Endothelial cell of umbilical vein (primary cell): ENCODE results near the gene OGT. TPM values are rescaled to one million over a fixed set of nuclear protein-coding genes. Genes with fewer than 3 reads are reported as not detected.

ENCODE experiments used
- BruUV-seq: library from RNA; stranded (reverse); fragments of 400-500 nt; replicated peaks from 2 replicates; lab custom pipeline; 2021; lab: Mats Ljungman, UMichigan
- CTCF ChIA-PET: fragments of 300-600, 350-600 bp; sonication (Branson Sonifier 250); formaldehyde crosslinking; loops from one replicate; lab custom pipeline; 2021; ENCODE audit warnings: antibody characterized with exemption, inconsistent platforms; lab: Charles Lee
- POLR2A ChIA-PET: fragments of 300-600, 350-600 bp; sonication (Branson Sonifier 250); formaldehyde crosslinking; loops from one replicate; lab custom pipeline; 2021; ENCODE audit warnings: antibody characterized with exemption, inconsistent platforms; lab: Charles Lee
- DNase-seq: peaks from one replicate; pipeline ENCODE4 v3.0.0-alpha.2; 2011; ENCODE audit warnings: low read depth, low spot score
- FAIRE-seq: peaks from 2 replicates; lab custom pipeline; 2011; peaks lifted over from hg19 to GRCh38; lab: Jason Lieb, UNC
- H2AFZ ChIP-seq: 2 replicates; pipeline ENCODE4 v1.6.0; 2012; ENCODE audit warnings: low read depth, low read length, control low read depth, inconsistent platforms
- H3K27ac ChIP-seq: 2 replicates; pipeline ENCODE4 v1.5.1; 2011; ENCODE audit warnings: low read depth, mild to moderate bottlenecking, control low read depth, low read length, moderate library complexity; ENCODE audit not compliant: insufficient read depth
- H3K27me3 ChIP-seq, 2 experiments: 2 replicates each; pipeline versions ENCODE4 v1.6.0 to v1.6.1; 2011; ENCODE audit warnings: low read length in 2 of 2, mixed read lengths in 1 of 2; ENCODE audit not compliant: control insufficient read depth in 2 of 2, insufficient read depth in 2 of 2
- H3K36me3 ChIP-seq, 2 experiments: 2 replicates in 1 of 2; 3 replicates in 1 of 2; pipeline ENCODE4 v1.5.1; 2011; ENCODE audit warnings: low read length in 2 of 2, mild to moderate bottlenecking in 1 of 2, moderate library complexity in 1 of 2; ENCODE audit not compliant: control insufficient read depth in 2 of 2, insufficient read depth in 2 of 2; ENCODE audit errors: extremely low read depth in 1 of 2
- H3K4me1 ChIP-seq: 3 replicates; pipeline ENCODE4 v1.5.1; 2011; ENCODE audit warnings: mild to moderate bottlenecking, low read length; ENCODE audit not compliant: control insufficient read depth, insufficient read depth; ENCODE audit errors: extremely low read depth
- H3K4me2 ChIP-seq: 2 replicates; pipeline ENCODE4 v1.6.1; 2011; ENCODE audit warnings: low read length, control low read depth, mixed read lengths; ENCODE audit not compliant: insufficient read depth
- H3K4me3 ChIP-seq, 3 experiments: fragments of 200-600 bp in 1 of 3; sonication (generic), shearing (Covaris generic) in 1 of 3; replicated peaks in 1 of 3; 2 replicates each; pipeline ENCODE4 v1.5.1; 2011 to 2016; ENCODE audit warnings: control low read depth in 3 of 3, low read length in 3 of 3, mild to moderate bottlenecking in 2 of 3, inconsistent platforms in 1 of 3, low read depth in 1 of 3, moderate library complexity in 1 of 3; ENCODE audit not compliant: insufficient read depth in 1 of 3
- H3K79me2 ChIP-seq: 2 replicates; pipeline ENCODE4 v1.6.0; 2012; ENCODE audit warnings: low read length, inconsistent platforms; ENCODE audit not compliant: control insufficient read depth, insufficient read depth
- H3K9ac ChIP-seq: replicated peaks from 2 replicates; pipeline ENCODE3; 2011; ENCODE audit warnings: low read length, control low read depth; ENCODE audit not compliant: insufficient read depth; ENCODE audit errors: extremely low read depth
- H3K9me1 ChIP-seq: replicated peaks from 3 replicates; pipeline ENCODE4 v1.6.0; 2011; ENCODE audit warnings: mild to moderate bottlenecking, low read length; ENCODE audit not compliant: control insufficient read depth, insufficient read depth; ENCODE audit errors: extremely low read depth
- H3K9me3 ChIP-seq: replicated peaks from 2 replicates; pipeline ENCODE4 v1.5.1; 2012; ENCODE audit warnings: low read length, inconsistent platforms; ENCODE audit not compliant: control insufficient read depth, insufficient read depth
- H4K20me1 ChIP-seq: replicated peaks from 2 replicates; pipeline ENCODE3; 2011; ENCODE audit warnings: mild to moderate bottlenecking, low read length; ENCODE audit not compliant: control insufficient read depth, insufficient read depth; ENCODE audit errors: extremely low read depth
- EZH2 ChIP-seq: IDR thresholded peaks from 2 replicates; pipeline ENCODE4 v1.6.1; 2012; ENCODE audit warnings: borderline replicate concordance, low read depth, mild to moderate bottlenecking, moderate library complexity, low read length, inconsistent platforms; ENCODE audit not compliant: severe bottlenecking
- FOS ChIP-seq: IDR thresholded peaks from 2 replicates; pipeline ENCODE4 v1.6.1; 2011; ENCODE audit warnings: mild to moderate bottlenecking, low read length, moderate library complexity, borderline replicate concordance; ENCODE audit not compliant: insufficient read depth
- GATA2 ChIP-seq: IDR thresholded peaks from 2 replicates; pipeline ENCODE4 v1.7.0; 2011; ENCODE audit warnings: low read depth, mild to moderate bottlenecking, moderate library complexity, mixed read lengths, low read length; ENCODE audit not compliant: insufficient read length, insufficient read depth
- JUN ChIP-seq: IDR thresholded peaks from 2 replicates; pipeline ENCODE4 v1.6.1; 2011; ENCODE audit warnings: borderline replicate concordance, low read depth; ENCODE audit not compliant: insufficient read length, insufficient read depth
- MYC ChIP-seq: IDR thresholded peaks from one replicate; pipeline ENCODE4 v1.6.1; 2011; ENCODE audit warnings: mild to moderate bottlenecking, low read depth, low read length
- POLR2A ChIP-seq: IDR thresholded peaks from 2 replicates; pipeline ENCODE4 v1.6.1; 2012; ENCODE audit warnings: low read depth, mild to moderate bottlenecking, control low read depth, low read length
- POLR2AphosphoS5 ChIP-seq: IDR thresholded peaks from 2 replicates; pipeline ENCODE4 v1.6.1; 2012; ENCODE audit warnings: low read depth, mild to moderate bottlenecking, control low read depth, low read length, moderate library complexity; ENCODE audit not compliant: insufficient read depth
- dilution Hi-C: fragments of 300-500 bp; cut with MboI; formaldehyde crosslinking; loops from one replicate; pipeline ENCODE4 v1.15.0; 2019; ENCODE audit warnings: low sequenced_read_pairs; ENCODE audit not compliant: extremely low pct_ligation_motif_present
- intact Hi-C: fragments of 100-400 bp; cut with micrococcal nuclease; formaldehyde crosslinking; loops from one replicate; pipeline ENCODE4 v1.10.0; 2022
- polyA plus RNA-seq, 4 experiments: library from polyadenylated mRNA; depleted of rRNA in 3 of 4; stranded (reverse) in 3 of 4; unstranded in 1 of 4; fragments of >200 nt; gene quantifications; 2 replicates each; pipeline versions ENCODE4 v1.2.1 to v1.2.3, GENCODE V29; 2011 to 2012; ENCODE audit warnings: missing spikeins in 1 of 4
- total RNA-seq: library from RNA; stranded (reverse); gene quantifications from 2 replicates; pipeline ENCODE4 v1.2.3, GENCODE V29; 2021
- TF ChIP-seq, protein P1 (sequence below): IDR thresholded peaks from 2 replicates; pipeline ENCODE4 v1.6.1; 2011; ENCODE audit not compliant: insufficient read depth, insufficient read length
- TF ChIP-seq, protein P2 (sequence below), 2 donors: IDR thresholded peaks; 1 replicate in 1 of 2; 2 replicates in 1 of 2; pipeline ENCODE4 v1.5.1; 2011; ENCODE audit warnings: low read length in 2 of 2, mild to moderate bottlenecking in 2 of 2, moderate library complexity in 2 of 2, control low read depth in 1 of 2, inconsistent platforms in 1 of 2, low read depth in 1 of 2; ENCODE audit not compliant: insufficient read depth in 1 of 2; ENCODE audit errors: extremely low read depth in 1 of 2

OGT gene
- total and polyA plus RNA-seq, 2 donors (not counting 3 experiments of a cell fraction or from before 2014, with no cell fraction given) = 129 to 141 TPM

DNA sequence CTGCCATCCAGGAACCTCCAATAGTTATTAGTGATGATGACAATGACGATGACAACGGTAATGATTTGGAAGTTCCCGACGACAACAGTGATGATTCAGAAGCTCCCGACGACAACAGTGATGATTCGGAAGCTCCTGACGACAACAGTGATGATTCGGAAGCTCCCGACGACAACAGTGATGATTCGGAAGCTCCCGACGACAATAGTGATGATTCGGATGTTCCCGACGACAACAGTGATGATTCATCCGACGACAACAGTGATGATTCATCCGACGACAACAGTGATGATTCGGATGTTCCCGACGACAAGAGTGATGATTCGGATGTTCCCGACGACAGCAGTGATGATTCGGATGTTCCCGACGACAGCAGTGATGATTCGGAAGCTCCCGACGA lies 70.7 kb downstream of the OGT start:
- ChIA-PET POLR2A (no interaction called here), CTCF (no interaction called here)
- Histone ChIP-seq H3K27me3 (no peaks in the 10 kb centered on the region), H3K9ac (no peak overlapping the region), H3K9me1 (no peaks in the 10 kb centered on the region), H2AFZ (no peak overlapping the region), H3K4me1 (peaks cover 27% of the 10 kb centered on the region), H3K79me2 (no peaks in the 10 kb centered on the region), H3K27ac (no peak overlapping the region), H3K9me3 (no peaks in the 10 kb centered on the region), H4K20me1 (no peaks in the 10 kb centered on the region), H3K4me3 (no peak overlapping the region), H3K36me3 (peaks cover 0 to 10% of the 10 kb centered on the region in 2 experiments), H3K4me2 (no peak overlapping the region)
- no peak for TF ChIP-seq MYC
- TF ChIP-seq JUN = no peak
- no peak for TF ChIP-seq POLR2AphosphoS5
- TF ChIP-seq GATA2 = no peak
- no peak for TF ChIP-seq POLR2A
- no peak for TF ChIP-seq FOS
- TF ChIP-seq, protein P1, sequence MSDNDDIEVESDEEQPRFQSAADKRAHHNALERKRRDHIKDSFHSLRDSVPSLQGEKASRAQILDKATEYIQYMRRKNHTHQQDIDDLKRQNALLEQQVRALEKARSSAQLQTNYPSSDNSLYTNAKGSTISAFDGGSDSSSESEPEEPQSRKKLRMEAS = no peak
- no peak for TF ChIP-seq EZH2
- TF ChIP-seq, protein P2, sequence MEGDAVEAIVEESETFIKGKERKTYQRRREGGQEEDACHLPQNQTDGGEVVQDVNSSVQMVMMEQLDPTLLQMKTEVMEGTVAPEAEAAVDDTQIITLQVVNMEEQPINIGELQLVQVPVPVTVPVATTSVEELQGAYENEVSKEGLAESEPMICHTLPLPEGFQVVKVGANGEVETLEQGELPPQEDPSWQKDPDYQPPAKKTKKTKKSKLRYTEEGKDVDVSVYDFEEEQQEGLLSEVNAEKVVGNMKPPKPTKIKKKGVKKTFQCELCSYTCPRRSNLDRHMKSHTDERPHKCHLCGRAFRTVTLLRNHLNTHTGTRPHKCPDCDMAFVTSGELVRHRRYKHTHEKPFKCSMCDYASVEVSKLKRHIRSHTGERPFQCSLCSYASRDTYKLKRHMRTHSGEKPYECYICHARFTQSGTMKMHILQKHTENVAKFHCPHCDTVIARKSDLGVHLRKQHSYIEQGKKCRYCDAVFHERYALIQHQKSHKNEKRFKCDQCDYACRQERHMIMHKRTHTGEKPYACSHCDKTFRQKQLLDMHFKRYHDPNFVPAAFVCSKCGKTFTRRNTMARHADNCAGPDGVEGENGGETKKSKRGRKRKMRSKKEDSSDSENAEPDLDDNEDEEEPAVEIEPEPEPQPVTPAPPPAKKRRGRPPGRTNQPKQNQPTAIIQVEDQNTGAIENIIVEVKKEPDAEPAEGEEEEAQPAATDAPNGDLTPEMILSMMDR (IDR thresholded peaks at IDR 0.05; ENCODE audit: extremely low read depth in 1 of 2, insufficient read depth in 1 of 2, low read depth in 1 of 2, low read length in 2 of 2) = no peak
- dilution Hi-C loops = no loop called here
- FAIRE-seq (no peak), DNase-seq (no peak)
- BruUV-seq = no TSS peak
- intact Hi-C loops = no loop called here
